ENCODE data around the gene ERI3.

The ERI3 gene

GRCh38 chr1:44336668-44337067 is 18.4 kb downstream of the ERI3 start:
- DNase-seq (ENCODE audit: insufficient read length, low spot score) (no peak), FAIRE-seq (no peak)
- TF ChIP-seq POLR2A (IDR thresholded peaks at IDR 0.05; ENCODE audit: low read depth, low read length) (no peak), POU2F2 (IDR thresholded peaks at IDR 0.05; ENCODE audit: low read depth, low read length) (no peak), PAX5 (IDR thresholded peaks at IDR 0.05; ENCODE audit: insufficient read depth, low read length, severe bottlenecking) (no peak), SPI1 (IDR thresholded peaks at IDR 0.05; ENCODE audit: low read depth, low read length) (no peak), POLR2AphosphoS5 (IDR thresholded peaks at IDR 0.05; ENCODE audit: low read depth, low read length) (no peak)

- FAIRE-seq (no peak), DNase-seq (ENCODE audit: insufficient read length, low spot score) (no peak)
- TF ChIP-seq POLR2AphosphoS5 (IDR thresholded peaks at IDR 0.05; ENCODE audit: low read depth, low read length) (no peak), POLR2A (IDR thresholded peaks at IDR 0.05; ENCODE audit: low read depth, low read length) (no peak), SPI1 (IDR thresholded peaks at IDR 0.05; ENCODE audit: low read depth, low read length) (no peak), TAF1 (IDR thresholded peaks at IDR 0.05; ENCODE audit: low read depth, low read length) (no peak), PAX5 (IDR thresholded peaks at IDR 0.05; ENCODE audit: insufficient read depth, low read length, severe bottlenecking) (no peak), POU2F2 (IDR thresholded peaks at IDR 0.05; ENCODE audit: low read depth, low read length) (no peak)
Observed at GRCh38 chr1:44334968-44335367, 20.1 kb downstream of the ERI3 start.

GRCh38 chr1:44333376-44333775 is 21.7 kb downstream of the ERI3 start:
- FAIRE-seq (no peak), DNase-seq (ENCODE audit: insufficient read length, low spot score) (no peak)
- no peak for TF ChIP-seq TAF1 (IDR thresholded peaks at IDR 0.05; ENCODE audit: low read depth, low read length)
- no peak for TF ChIP-seq POLR2A (IDR thresholded peaks at IDR 0.05; ENCODE audit: low read depth, low read length)
- TF ChIP-seq SPI1 (IDR thresholded peaks at IDR 0.05; ENCODE audit: low read depth, low read length), result no peak
- TF ChIP-seq POU2F2 (IDR thresholded peaks at IDR 0.05; ENCODE audit: low read depth, low read length), result no peak
- no peak for TF ChIP-seq PAX5 (IDR thresholded peaks at IDR 0.05; ENCODE audit: insufficient read depth, low read length, severe bottlenecking)
- no peak for TF ChIP-seq POLR2AphosphoS5 (IDR thresholded peaks at IDR 0.05; ENCODE audit: low read depth, low read length)

- TF ChIP-seq PAX5 (IDR thresholded peaks at IDR 0.05; ENCODE audit: insufficient read depth, low read length, severe bottlenecking), result no peak
- no peak for TF ChIP-seq POU2F2 (IDR thresholded peaks at IDR 0.05; ENCODE audit: low read depth, low read length)
- TF ChIP-seq TAF1 (IDR thresholded peaks at IDR 0.05; ENCODE audit: low read depth, low read length), result no peak
- TF ChIP-seq SPI1 (IDR thresholded peaks at IDR 0.05; ENCODE audit: low read depth, low read length), result no peak
- TF ChIP-seq POLR2A (IDR thresholded peaks at IDR 0.05; ENCODE audit: low read depth, low read length), result no peak
- no peak for TF ChIP-seq POLR2AphosphoS5 (IDR thresholded peaks at IDR 0.05; ENCODE audit: low read depth, low read length)
- FAIRE-seq (no peak), DNase-seq (ENCODE audit: insufficient read length, low spot score) (no peak)
Observed at GRCh38 chr1:44332505-44332904, 22.6 kb downstream of the ERI3 start.

- no peak for TF ChIP-seq TAF1 (IDR thresholded peaks at IDR 0.05; ENCODE audit: low read depth, low read length)
- TF ChIP-seq POLR2AphosphoS5 (IDR thresholded peaks at IDR 0.05; ENCODE audit: low read depth, low read length), result no peak
- no peak for DNase-seq (ENCODE audit: insufficient read length, low spot score)
- FAIRE-seq, result no peak
Observed at GRCh38 chr1:44330935-44331334, 24.1 kb downstream of the ERI3 start.

GRCh38 chr1:44328671-44329416 is 26.2 kb downstream of the ERI3 start:
- FAIRE-seq (no peak), DNase-seq (ENCODE audit: insufficient read length, low spot score) (no peak)

GRCh38 chr1:44327679-44328491 is 27.2 kb downstream of the ERI3 start:
- no peak for TF ChIP-seq TAF1 (IDR thresholded peaks at IDR 0.05; ENCODE audit: low read depth, low read length)
- TF ChIP-seq POU2F2 (IDR thresholded peaks at IDR 0.05; ENCODE audit: low read depth, low read length), result no peak
- no peak for TF ChIP-seq POLR2A (IDR thresholded peaks at IDR 0.05; ENCODE audit: low read depth, low read length)
- TF ChIP-seq POLR2AphosphoS5 (IDR thresholded peaks at IDR 0.05; ENCODE audit: low read depth, low read length), result no peak
- TF ChIP-seq SPI1 (IDR thresholded peaks at IDR 0.05; ENCODE audit: low read depth, low read length), result no peak
- TF ChIP-seq PAX5 (IDR thresholded peaks at IDR 0.05; ENCODE audit: insufficient read depth, low read length, severe bottlenecking), result no peak
- FAIRE-seq, result no peak
- DNase-seq (ENCODE audit: insufficient read length, low spot score), result no peak

More at GRCh38 chr1:44328671-44329416, 26.2 kb downstream of the ERI3 start:
- TF ChIP-seq SPI1 (IDR thresholded peaks at IDR 0.05; ENCODE audit: low read depth, low read length), result no peak
- no peak for TF ChIP-seq POU2F2 (IDR thresholded peaks at IDR 0.05; ENCODE audit: low read depth, low read length)
- TF ChIP-seq POLR2AphosphoS5 (IDR thresholded peaks at IDR 0.05; ENCODE audit: low read depth, low read length), result no peak
- TF ChIP-seq TAF1 (IDR thresholded peaks at IDR 0.05; ENCODE audit: low read depth, low read length), result no peak
- TF ChIP-seq PAX5 (IDR thresholded peaks at IDR 0.05; ENCODE audit: insufficient read depth, low read length, severe bottlenecking), result no peak
- TF ChIP-seq POLR2A (IDR thresholded peaks at IDR 0.05; ENCODE audit: low read depth, low read length), result no peak

GRCh38 chr1:44326821-44327465 is 28.1 kb downstream of the ERI3 start:
- DNase-seq (ENCODE audit: insufficient read length, low spot score) (no peak), FAIRE-seq (no peak)
- TF ChIP-seq POLR2A (IDR thresholded peaks at IDR 0.05; ENCODE audit: low read depth, low read length), result no peak
- TF ChIP-seq TAF1 (IDR thresholded peaks at IDR 0.05; ENCODE audit: low read depth, low read length), result no peak
- TF ChIP-seq SPI1 (IDR thresholded peaks at IDR 0.05; ENCODE audit: low read depth, low read length), result no peak
- TF ChIP-seq POU2F2 (IDR thresholded peaks at IDR 0.05; ENCODE audit: low read depth, low read length), result no peak
- no peak for TF ChIP-seq PAX5 (IDR thresholded peaks at IDR 0.05; ENCODE audit: insufficient read depth, low read length, severe bottlenecking)
- no peak for TF ChIP-seq POLR2AphosphoS5 (IDR thresholded peaks at IDR 0.05; ENCODE audit: low read depth, low read length)
